A549 treated with AZD9567 at 1 μM for 4 hours (cell line): ENCODE measurements around the gene GNA14. TPM values are rescaled to one million over a fixed set of nuclear protein-coding genes. Genes with fewer than 3 reads are reported as not detected.

Source experiments
- total RNA-seq: library from RNA; stranded (reverse); fragments of 200-300 nt; extraction: Qiagen RNA extraction; gene quantifications from 5 replicates; pipeline ENCODE4 v1.2.3, GENCODE V29; 2022; ENCODE audit not compliant: insufficient read depth

The GNA14 gene
- 0.05 to 0.06 TPM in 2 of 5 replicates, not detected in the others for total RNA-seq

GRCh38 chr9:77648234-77649108 lies at the start of gene GNA14:
GNA14 (minus strand) TSS chr9:77648322; CDS start chr9:77647793, 529 bp downstream.

